Suprapubic skin (tissue), 4 donors: ENCODE measurements around the gene PMEPA1. TPM values are rescaled to one million over a fixed set of nuclear protein-coding genes. Genes with fewer than 3 reads are reported as not detected.

ENCODE experiments used
- DNase-seq, 2 donors: peaks; one replicate each; pipeline ENCODE4 v3.0.0-alpha.2; 2019; ENCODE audit warnings: low spot score in 2 of 2
- H3K27ac ChIP-seq: fragments of 200-600 bp; sonication (generic); one replicate; pipeline ENCODE4 v1.5.1; 2019
- H3K27me3 ChIP-seq: fragments of 200-600 bp; sonication (generic); one replicate; pipeline ENCODE4 v1.5.1; 2019
- H3K36me3 ChIP-seq: fragments of 200-600 bp; sonication (generic); one replicate; pipeline ENCODE4 v1.5.1; 2019
- H3K4me1 ChIP-seq: fragments of 200-600 bp; sonication (generic); one replicate; pipeline ENCODE4 v1.5.1; 2019
- H3K4me3 ChIP-seq: fragments of 200-600 bp; sonication (generic); one replicate; pipeline ENCODE4 v1.5.1; 2019; ENCODE audit warnings: mild to moderate bottlenecking
- H3K9me3 ChIP-seq: fragments of 200-600 bp; sonication (generic); one replicate; pipeline ENCODE4 v1.5.1; 2019
- CTCF ChIP-seq, 2 donors: fragments of 200-600 bp in 1 of 2; fragments of 450-650 bp in 1 of 2; sonication (generic) in 1 of 2; IDR thresholded peaks; one replicate each; pipeline ENCODE4 v1.5.1; 2016 to 2019; ENCODE audit warnings: antibody characterized with exemption in 2 of 2, mild to moderate bottlenecking in 1 of 2, moderate library complexity in 1 of 2
- EP300 ChIP-seq: sonication (generic); formaldehyde crosslinking; IDR thresholded peaks from one replicate; pipeline ENCODE4 v1.6.1; 2017; ENCODE audit warnings: antibody characterized with exemption
- POLR2A ChIP-seq, 2 donors: fragments of 450-650 bp; IDR thresholded peaks; one replicate each; pipeline ENCODE4 v1.6.1; 2017; ENCODE audit warnings: antibody characterized with exemption in 2 of 2, mild to moderate bottlenecking in 2 of 2, moderate library complexity in 2 of 2
- POLR2AphosphoS5 ChIP-seq, 3 donors: sonication (generic); formaldehyde crosslinking; IDR thresholded peaks; one replicate each; pipeline ENCODE4 v1.6.1; 2017; ENCODE audit warnings: antibody characterized with exemption in 3 of 3
- WGBS: methylation state at CpG from one replicate; pipeline ENCODE4 v1.1.5; 2018; 5-methylcytosine and 5-hydroxymethylcytosine counted together
- total RNA-seq, 4 donors: library from RNA; depleted of rRNA; stranded (reverse); fragments of >200 nt; gene quantifications; one replicate each; pipeline ENCODE4 v1.1.0, GENCODE V29; 2016

PMEPA1 gene
- total RNA-seq, 4 donors from 2014 or later, result 9.5 to 20.4 (median 16.2) TPM

- Histone ChIP-seq H3K27me3 (no peaks in the 10 kb centered on the region), H3K27ac (no peak overlapping the region), H3K4me3 (no peak overlapping the region), H3K36me3 (peaks cover 27% of the 10 kb centered on the region), H3K9me3 (no peaks in the 10 kb centered on the region), H3K4me1 (no peaks in the 10 kb centered on the region)
- no peak for DNase-seq
- TF ChIP-seq EP300 (no peak), POLR2AphosphoS5 (IDR thresholded peaks at IDR 0.05) (no peak), CTCF (IDR thresholded peaks at IDR 0.05) (no peak), POLR2A (IDR thresholded peaks at IDR 0.05) (no peak)
- 87% methylated on average over 23 of the region's 23 CpGs for WGBS
These were observed 61.7 kb downstream of the PMEPA1 start for GRCh38 chr20:57647933-57648785.

GRCh38 chr20:57647006-57647932, 62.5 kb downstream of the PMEPA1 start:
- H3K27ac ChIP-seq, result no peak overlapping the region
- no peak for TF ChIP-seq POLR2AphosphoS5 (IDR thresholded peaks at IDR 0.05)
- TF ChIP-seq EP300, result no peak
- TF ChIP-seq POLR2A (IDR thresholded peaks at IDR 0.05), result no peak
- 69% methylated on average over 10 of the region's 12 CpGs for WGBS
- H3K27me3 ChIP-seq, result no peaks in the 10 kb centered on the region
- H3K4me3 ChIP-seq, result no peak overlapping the region
- H3K9me3 ChIP-seq, result no peaks in the 10 kb centered on the region
- peaks cover 18% of the 10 kb centered on the region for H3K36me3 ChIP-seq
- no peaks in the 10 kb centered on the region for H3K4me1 ChIP-seq
- peak in 1 of 2 donors; percentile 29 for DNase-seq

- 87% methylated on average over 5 of the region's 5 CpGs for WGBS
- H3K9me3 ChIP-seq, result no peaks in the 10 kb centered on the region
- H3K4me3 ChIP-seq, result no peak overlapping the region
- no peaks in the 10 kb centered on the region for H3K4me1 ChIP-seq
- H3K36me3 ChIP-seq, result no peaks in the 10 kb centered on the region
- DNase-seq, result no peak
- H3K27me3 ChIP-seq, result peaks cover 4% of the 10 kb centered on the region
- TF ChIP-seq CTCF (IDR thresholded peaks at IDR 0.05), result no peak
- TF ChIP-seq POLR2AphosphoS5 (IDR thresholded peaks at IDR 0.05), result no peak
- TF ChIP-seq EP300, result no peak
- TF ChIP-seq POLR2A (IDR thresholded peaks at IDR 0.05), result no peak
- H3K27ac ChIP-seq, result no peak overlapping the region
These were observed 70.9 kb downstream of the PMEPA1 start for GRCh38 chr20:57638895-57639236.

- H3K4me3 ChIP-seq, result no peak overlapping the region
- H3K27ac ChIP-seq, result no peak overlapping the region
- no peak for DNase-seq
- 71% methylated on average over 7 of the region's 7 CpGs for WGBS
- TF ChIP-seq CTCF (IDR thresholded peaks at IDR 0.05), result no peak
- no peaks in the 10 kb centered on the region for H3K9me3 ChIP-seq
- H3K27me3 ChIP-seq, result peaks cover 8% of the 10 kb centered on the region
- no peaks in the 10 kb centered on the region for H3K36me3 ChIP-seq
- no peaks in the 10 kb centered on the region for H3K4me1 ChIP-seq
These were observed 71.5 kb downstream of the PMEPA1 start for GRCh38 chr20:57638173-57638894.

GRCh38 chr20:57633945-57634491, 75.8 kb downstream of the PMEPA1 start:
- no peak for DNase-seq
- H3K27ac ChIP-seq, result no peak overlapping the region

More at GRCh38 chr20:57633945-57634491, 75.8 kb downstream of the PMEPA1 start:
- Histone ChIP-seq H3K4me3 (no peak overlapping the region), H3K27me3 (peaks cover 11% of the 10 kb centered on the region), H3K4me1 (peaks cover 4% of the 10 kb centered on the region), H3K9me3 (no peaks in the 10 kb centered on the region), H3K36me3 (no peaks in the 10 kb centered on the region)
- no peak for TF ChIP-seq EP300
- TF ChIP-seq CTCF (IDR thresholded peaks at IDR 0.05), result no peak
- no peak for TF ChIP-seq POLR2AphosphoS5 (IDR thresholded peaks at IDR 0.05)
- no peak for TF ChIP-seq POLR2A (IDR thresholded peaks at IDR 0.05)
- WGBS, result 81% methylated on average over 2 of the region's 2 CpGs
